ENCODE results near the gene SDK1. TPM values are rescaled to one million over a fixed set of nuclear protein-coding genes. Genes with fewer than 3 reads are reported as not detected.

Gene SDK1
- total and polyA plus RNA-seq, 2 experiments from 2014 or later, result 4.1 to 16.5 TPM

GRCh38 chr7:3795781-3796180 lies 494.7 kb downstream of the SDK1 start:
- no peak for DNase-seq (ENCODE audit: low read depth in 1 of 2, low spot score in 1 of 2)
- TF ChIP-seq CTCF (IDR thresholded peaks at IDR 0.05; ENCODE audit: low read depth, low read length), result no peak
- Histone ChIP-seq H3K4me3 (no peak overlapping the region), H3K36me3 (no peaks in the 10 kb centered on the region), H3K9me3 (ENCODE audit: low read depth) (no peaks in the 10 kb centered on the region), H3K4me1 (ENCODE audit: low read depth) (no peaks in the 10 kb centered on the region), H3K27me3 (no peaks in the 10 kb centered on the region), H3K27ac (no peak overlapping the region)

GRCh38 chr7:3805151-3805550 lies 504.1 kb downstream of the SDK1 start:
- H3K27ac ChIP-seq, result no peak overlapping the region
- H3K4me3 ChIP-seq, result no peak overlapping the region
- no peaks in the 10 kb centered on the region for H3K4me1 ChIP-seq (ENCODE audit: low read depth)
- TF ChIP-seq CTCF (IDR thresholded peaks at IDR 0.05; ENCODE audit: low read depth, low read length), result no peak
- no peaks in the 10 kb centered on the region for H3K9me3 ChIP-seq (ENCODE audit: low read depth)
- no peaks in the 10 kb centered on the region for H3K36me3 ChIP-seq
- no peak for DNase-seq (ENCODE audit: low read depth in 1 of 2, low spot score in 1 of 2)
- no peaks in the 10 kb centered on the region for H3K27me3 ChIP-seq

GRCh38 chr7:3806516-3806915 lies 505.5 kb downstream of the SDK1 start:
- TF ChIP-seq CTCF (IDR thresholded peaks at IDR 0.05; ENCODE audit: low read depth, low read length), result no peak
- Histone ChIP-seq H3K9me3 (ENCODE audit: low read depth) (no peaks in the 10 kb centered on the region), H3K4me1 (ENCODE audit: low read depth) (no peaks in the 10 kb centered on the region), H3K4me3 (no peak overlapping the region), H3K27ac (no peak overlapping the region), H3K36me3 (no peaks in the 10 kb centered on the region), H3K27me3 (no peaks in the 10 kb centered on the region)
- DNase-seq (ENCODE audit: low read depth in 1 of 2, low spot score in 1 of 2), result no peak

- TF ChIP-seq CTCF (IDR thresholded peaks at IDR 0.05; ENCODE audit: low read depth, low read length), result no peak
- H3K27ac ChIP-seq, result no peak overlapping the region
These were observed 506.8 kb downstream of the SDK1 start for GRCh38 chr7:3807824-3808223.

GRCh38 chr7:3821488-3821887 lies 520.4 kb downstream of the SDK1 start:
- Histone ChIP-seq H3K27ac (no peak overlapping the region), H3K36me3 (no peaks in the 10 kb centered on the region), H3K27me3 (no peaks in the 10 kb centered on the region), H3K9me3 (ENCODE audit: low read depth) (no peaks in the 10 kb centered on the region), H3K4me3 (no peak overlapping the region), H3K4me1 (ENCODE audit: low read depth) (no peaks in the 10 kb centered on the region)
- no peak for DNase-seq (ENCODE audit: low read depth in 1 of 2, low spot score in 1 of 2)
- TF ChIP-seq CTCF (IDR thresholded peaks at IDR 0.05; ENCODE audit: low read depth, low read length), result no peak

More at GRCh38 chr7:3807824-3808223, 506.8 kb downstream of the SDK1 start:
- Histone ChIP-seq H3K36me3 (no peaks in the 10 kb centered on the region), H3K9me3 (ENCODE audit: low read depth) (no peaks in the 10 kb centered on the region), H3K4me3 (no peak overlapping the region), H3K4me1 (ENCODE audit: low read depth) (no peaks in the 10 kb centered on the region), H3K27me3 (no peaks in the 10 kb centered on the region)
- no peak for DNase-seq (ENCODE audit: low read depth in 1 of 2, low spot score in 1 of 2)

GRCh38 chr7:3825491-3825890 lies 524.4 kb downstream of the SDK1 start:
- H3K36me3 ChIP-seq, result no peaks in the 10 kb centered on the region
- H3K27me3 ChIP-seq, result no peaks in the 10 kb centered on the region
- no peak overlapping the region for H3K27ac ChIP-seq
- no peak overlapping the region for H3K4me3 ChIP-seq
- H3K9me3 ChIP-seq (ENCODE audit: low read depth), result no peaks in the 10 kb centered on the region
- DNase-seq (ENCODE audit: low read depth in 1 of 2, low spot score in 1 of 2), result no peak
- no peaks in the 10 kb centered on the region for H3K4me1 ChIP-seq (ENCODE audit: low read depth)
- TF ChIP-seq CTCF (IDR thresholded peaks at IDR 0.05; ENCODE audit: low read depth, low read length), result no peak
